Measurements from ENCODE around the gene GABRD. TPM values are rescaled to one million over a fixed set of nuclear protein-coding genes. Genes with fewer than 3 reads are reported as not detected.

The GABRD gene
- total and polyA plus RNA-seq, 10 donors: 0.35 to 1.2 (median 0.94) TPM; not detected in 3

GRCh38 chr1:2053217-2053616 lies 34.1 kb downstream of the GABRD start:
- Histone ChIP-seq H3K27ac (peak overlapping the region in 1 of 8 donors; percentile 85), H3K27me3 (replicated peaks in 1 of 7) (peaks cover 0 to 36% (median 0%) of the 10 kb centered on the region in 7 donors), H3K4me1 (peaks cover 14 to 48% (median 35%) of the 10 kb centered on the region in 6 donors), H3K4me3 (no peak overlapping the region), H3K36me3 (peaks cover 0 to 28% (median 24%) of the 10 kb centered on the region in 6 donors), H3K9me3 (no peaks in the 10 kb centered on the region)
- intact Hi-C loops (cut with DNase I; ENCODE audit: low total_unique reads): no loop called here
- TF ChIP-seq POLR2AphosphoS5 (IDR thresholded peaks at IDR 0.05) (no peak), CTCF (IDR thresholded peaks at IDR 0.05 in 8 of 11, conservative IDR thresholded peaks at IDR 0.05 in 3 of 11) (no peak), POLR2A (IDR thresholded peaks at IDR 0.05) (no peak)
- 87 to 89% (median 88%) methylated on average over 17 of the region's 17 CpGs for WGBS, 5 donors
- no peak for DNase-seq

- Histone ChIP-seq H3K27me3 (replicated peaks in 1 of 7) (peaks cover 0 to 29% (median 0%) of the 10 kb centered on the region in 7 donors), H3K36me3 (peaks cover 0 to 35% (median 29%) of the 10 kb centered on the region in 6 donors), H3K27ac (no peak overlapping the region), H3K9me3 (no peaks in the 10 kb centered on the region), H3K4me3 (no peak overlapping the region), H3K4me1 (peaks cover 14 to 41% (median 32%) of the 10 kb centered on the region in 6 donors)
- TF ChIP-seq CTCF (IDR thresholded peaks at IDR 0.05 in 8 of 11, conservative IDR thresholded peaks at IDR 0.05 in 3 of 11) (no peak), POLR2AphosphoS5 (IDR thresholded peaks at IDR 0.05) (no peak), POLR2A (IDR thresholded peaks at IDR 0.05) (no peak)
- 82 to 90% (median 88%) methylated on average over 7 to 12 of the region's 12 CpGs for WGBS, 5 donors
- DNase-seq: no peak
- intact Hi-C loops (cut with DNase I; ENCODE audit: low total_unique reads): no loop called here
Observed at GRCh38 chr1:2053784-2054376, 34.7 kb downstream of the GABRD start.

- 86 to 96% (median 92%) methylated on average over 22 of the region's 22 CpGs for WGBS, 5 donors
- no peaks in the 10 kb centered on the region for H3K9me3 ChIP-seq
- H3K36me3 ChIP-seq: peaks cover 0 to 42% (median 36%) of the 10 kb centered on the region in 6 donors
- peaks cover 9 to 34% (median 26%) of the 10 kb centered on the region in 6 donors for H3K4me1 ChIP-seq
- intact Hi-C loops (cut with DNase I; ENCODE audit: low total_unique reads): no loop called here
- no peak for DNase-seq
- H3K27me3 ChIP-seq (replicated peaks in 1 of 7): peaks cover 0 to 22% (median 0%) of the 10 kb centered on the region in 7 donors
- H3K4me3 ChIP-seq: no peak overlapping the region
- no peak overlapping the region for H3K27ac ChIP-seq
- TF ChIP-seq POLR2AphosphoS5 (IDR thresholded peaks at IDR 0.05): no peak
- no peak for TF ChIP-seq CTCF (IDR thresholded peaks at IDR 0.05 in 8 of 11, conservative IDR thresholded peaks at IDR 0.05 in 3 of 11)
- TF ChIP-seq POLR2A (IDR thresholded peaks at IDR 0.05): no peak
Observed at GRCh38 chr1:2054560-2054959, 35.4 kb downstream of the GABRD start.

GRCh38 chr1:2055911-2056575 lies 36.9 kb downstream of the GABRD start:
- H3K27ac ChIP-seq: no peak overlapping the region
- H3K4me3 ChIP-seq: no peak overlapping the region
- WGBS, 5 donors: 91 to 97% (median 95%) methylated on average over 14 to 29 of the region's 29 CpGs
- peaks cover 0 to 8% (median 0%) of the 10 kb centered on the region in 7 donors for H3K27me3 ChIP-seq (replicated peaks in 1 of 7)
- no peak for DNase-seq
- peaks cover 0 to 57% (median 49%) of the 10 kb centered on the region in 6 donors for H3K36me3 ChIP-seq
- intact Hi-C loops (cut with DNase I; ENCODE audit: low total_unique reads): no loop called here
- no peak for TF ChIP-seq POLR2AphosphoS5 (IDR thresholded peaks at IDR 0.05)
- no peak for TF ChIP-seq CTCF (IDR thresholded peaks at IDR 0.05 in 8 of 11, conservative IDR thresholded peaks at IDR 0.05 in 3 of 11)
- TF ChIP-seq POLR2A (IDR thresholded peaks at IDR 0.05): no peak
- H3K9me3 ChIP-seq: no peaks in the 10 kb centered on the region
- peaks cover 8 to 25% (median 18%) of the 10 kb centered on the region in 6 donors for H3K4me1 ChIP-seq
